Stimulated activated naive B cell treated with anti-CD40 and anti-IgM and Interleukin-4, amounts not matched to agents 10 μg/mL and 1 μg/mL and 100 μg/mL, for 72 hours (primary cell): Measurements from ENCODE around the gene ZNF451.

Experiments used
- ATAC-seq, 2 donors: fragments of 150-1000 bp; cut with Tn5 transposase; replicated peaks; 2 replicates each; pipeline ENCODE4 v1.10.0; 2021; ENCODE audit warnings: moderate library complexity in 1 of 2
- DNase-seq: peaks from one replicate; pipeline ENCODE4 v3.0.0; 2021
- H3K27ac Mint-ChIP-seq: one replicate; pipeline ENCODE4 v1.8.0; 2022; ENCODE audit warnings: mild to moderate bottlenecking, mixed read lengths
- H3K27me3 Mint-ChIP-seq, 2 donors: one replicate each; pipeline ENCODE4 v1.8.0; 2022; ENCODE audit warnings: mixed read lengths in 2 of 2
- H3K36me3 Mint-ChIP-seq, 2 donors: one replicate each; pipeline ENCODE4 v1.8.0; 2022; ENCODE audit warnings: mixed read lengths in 2 of 2, mild to moderate bottlenecking in 1 of 2
- H3K4me1 Mint-ChIP-seq, 2 donors: one replicate each; pipeline ENCODE4 v1.8.0; 2022; ENCODE audit warnings: mixed read lengths in 2 of 2, mild to moderate bottlenecking in 1 of 2
- H3K4me3 Mint-ChIP-seq, 2 donors: one replicate each; pipeline ENCODE4 v1.8.0; 2022; ENCODE audit warnings: mild to moderate bottlenecking in 2 of 2, mixed read lengths in 2 of 2, moderate library complexity in 1 of 2
- H3K9me3 Mint-ChIP-seq, 2 donors: one replicate each; pipeline ENCODE4 v1.8.0; 2022; ENCODE audit warnings: mixed read lengths in 2 of 2, mild to moderate bottlenecking in 1 of 2

ZNF451 gene

DNA sequence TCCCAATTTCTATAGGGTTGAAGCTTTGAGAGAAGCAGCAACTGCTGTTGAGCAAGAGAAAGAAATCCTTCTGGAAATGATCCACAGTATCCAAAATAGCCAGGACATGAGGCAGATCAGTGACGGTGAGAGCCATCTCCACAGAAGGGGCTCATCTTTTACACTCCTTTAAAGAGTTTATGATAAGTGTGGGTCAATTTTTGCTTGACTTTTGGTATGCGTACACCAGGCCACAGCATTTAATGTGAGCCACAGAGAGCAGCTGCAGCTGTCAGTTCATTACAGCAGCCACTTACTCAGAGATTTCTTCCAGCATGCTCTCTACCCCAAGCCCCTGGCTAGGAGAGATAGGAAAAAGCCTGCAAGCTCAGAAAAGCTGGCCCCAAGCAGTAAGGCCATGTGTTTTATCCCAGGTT is 92.0 kb downstream of the ZNF451 start:
- no peak overlapping the region for H3K27ac Mint-ChIP-seq
- DNase-seq (no peak), ATAC-seq (no peak)
- H3K9me3 Mint-ChIP-seq: no peaks in the 10 kb centered on the region
- H3K36me3 Mint-ChIP-seq: peaks cover 10 to 25% of the 10 kb centered on the region in 2 donors
- no peaks in the 10 kb centered on the region for H3K4me1 Mint-ChIP-seq
- H3K27me3 Mint-ChIP-seq: no peaks in the 10 kb centered on the region
- no peak overlapping the region for H3K4me3 Mint-ChIP-seq

- no peak overlapping the region for H3K4me3 Mint-ChIP-seq
- DNase-seq (no peak), ATAC-seq (no peak)
- no peak overlapping the region for H3K27ac Mint-ChIP-seq
- H3K4me1 Mint-ChIP-seq: no peaks in the 10 kb centered on the region
- no peaks in the 10 kb centered on the region for H3K27me3 Mint-ChIP-seq
- H3K9me3 Mint-ChIP-seq: no peaks in the 10 kb centered on the region
- H3K36me3 Mint-ChIP-seq: peaks cover 11 to 25% of the 10 kb centered on the region in 2 donors
Observed at GRCh38 chr6:57183336-57183735, 93.3 kb downstream of the ZNF451 start.

- Mint-ChIP-seq H3K27ac (no peak overlapping the region), H3K9me3 (no peaks in the 10 kb centered on the region), H3K27me3 (no peaks in the 10 kb centered on the region), H3K4me3 (no peak overlapping the region), H3K4me1 (no peaks in the 10 kb centered on the region), H3K36me3 (peaks cover 9 to 21% of the 10 kb centered on the region in 2 donors)
- ATAC-seq (no peak), DNase-seq (no peak)
Observed at GRCh38 chr6:57190140-57190539, 100.2 kb downstream of the ZNF451 start.

DNA sequence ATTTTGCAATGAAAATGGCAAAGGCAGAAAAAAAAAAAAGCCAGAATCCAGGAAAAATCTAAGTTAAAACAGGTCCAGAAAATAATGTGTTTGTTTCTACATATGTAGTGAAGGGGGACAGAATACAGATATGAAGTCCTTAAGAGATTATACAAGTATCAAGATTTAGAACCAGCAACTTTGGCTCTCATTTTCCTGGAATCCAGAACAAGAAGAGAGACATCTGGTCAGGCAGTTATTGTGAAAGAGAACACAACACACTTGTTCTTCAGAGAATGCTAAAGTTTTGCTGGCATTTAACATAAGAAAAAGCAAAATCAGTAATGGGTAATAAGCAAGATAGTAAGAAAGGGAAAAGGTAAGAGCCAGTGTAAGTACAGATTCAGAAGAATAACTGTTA is 103.2 kb downstream of the ZNF451 start:
- Mint-ChIP-seq H3K4me3 (no peak overlapping the region), H3K27ac (no peak overlapping the region), H3K9me3 (no peaks in the 10 kb centered on the region), H3K4me1 (no peaks in the 10 kb centered on the region), H3K27me3 (no peaks in the 10 kb centered on the region), H3K36me3 (peaks cover 9 to 20% of the 10 kb centered on the region in 2 donors)
- DNase-seq (no peak), ATAC-seq (no peak)

- no peak for ATAC-seq
- H3K4me3 Mint-ChIP-seq: no peak overlapping the region
- H3K9me3 Mint-ChIP-seq: no peaks in the 10 kb centered on the region
- H3K27me3 Mint-ChIP-seq: no peaks in the 10 kb centered on the region
- no peak for DNase-seq
- peaks cover 0 to 3% of the 10 kb centered on the region in 2 donors for H3K4me1 Mint-ChIP-seq
- no peak overlapping the region for H3K27ac Mint-ChIP-seq
- H3K36me3 Mint-ChIP-seq: peaks cover 8 to 19% of the 10 kb centered on the region in 2 donors
Observed at GRCh38 chr6:57195457-57195856, 105.5 kb downstream of the ZNF451 start.

DNA sequence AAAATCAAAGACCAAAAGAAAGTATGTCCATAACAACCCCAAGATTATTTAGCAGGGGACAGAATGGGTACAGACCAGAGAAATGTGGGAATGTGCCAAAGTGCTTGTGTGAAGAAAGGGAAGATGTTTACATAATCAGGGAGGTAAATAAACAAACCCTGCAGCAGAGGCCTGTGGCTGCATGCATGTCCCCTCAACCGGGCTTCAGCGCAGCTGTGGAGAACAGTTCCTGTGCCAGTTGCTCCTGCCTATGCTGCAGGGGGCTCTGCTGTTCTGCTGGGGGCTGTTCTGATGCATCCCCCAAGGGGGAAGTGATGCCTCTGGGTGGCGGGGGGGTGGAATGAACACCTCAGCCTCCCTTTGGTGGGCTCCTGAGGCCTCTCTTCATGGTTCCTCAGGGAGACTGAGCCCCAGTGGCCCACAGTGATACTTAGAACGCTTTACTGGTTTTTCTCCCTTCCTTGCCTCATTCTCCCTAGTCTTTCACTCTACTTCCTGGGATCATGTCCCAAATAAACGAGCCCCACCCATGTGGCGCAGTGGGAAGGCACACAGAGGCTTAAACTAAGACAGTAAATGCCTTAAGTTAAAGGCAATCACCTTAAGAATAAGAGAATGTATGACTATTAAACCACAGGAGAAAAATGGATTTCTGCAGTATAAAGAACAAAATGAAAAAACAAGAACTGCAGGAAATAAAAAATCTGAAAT is 109.1 kb downstream of the ZNF451 start:
- no peak for ATAC-seq
- H3K4me1 Mint-ChIP-seq: peaks cover 0 to 3% of the 10 kb centered on the region in 2 donors
- no peak overlapping the region for H3K27ac Mint-ChIP-seq
- H3K36me3 Mint-ChIP-seq: peaks cover 0 to 3% of the 10 kb centered on the region in 2 donors
- H3K9me3 Mint-ChIP-seq: no peaks in the 10 kb centered on the region
- no peak for DNase-seq
- no peak overlapping the region for H3K4me3 Mint-ChIP-seq
- no peaks in the 10 kb centered on the region for H3K27me3 Mint-ChIP-seq

DNA sequence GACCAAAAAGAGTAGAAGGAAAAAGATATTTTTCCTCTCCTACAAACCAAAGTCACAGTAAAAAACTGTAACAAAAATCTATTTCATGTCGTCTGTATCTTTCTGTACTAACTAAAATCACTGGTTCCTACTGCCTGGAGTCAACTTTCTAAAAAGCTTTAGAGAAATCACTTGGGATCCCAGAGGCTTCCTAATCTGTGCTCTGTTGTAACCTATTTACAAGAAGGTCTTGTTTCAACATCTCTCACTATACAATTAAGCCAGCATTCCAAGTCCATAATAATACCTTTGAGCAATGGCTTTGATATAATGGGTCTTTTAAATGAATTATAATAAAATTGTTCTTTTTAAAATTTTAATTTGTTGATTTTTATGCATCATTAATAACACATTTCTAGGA is 111.7 kb downstream of the ZNF451 start:
- Mint-ChIP-seq H3K27me3 (no peaks in the 10 kb centered on the region), H3K9me3 (no peaks in the 10 kb centered on the region), H3K4me1 (peaks cover 0 to 6% of the 10 kb centered on the region in 2 donors), H3K4me3 (no peak overlapping the region), H3K36me3 (peaks cover 0 to 3% of the 10 kb centered on the region in 2 donors), H3K27ac (no peak overlapping the region)
- no peak for DNase-seq
- no peak for ATAC-seq

GRCh38 chr6:57205550-57206328 is 115.8 kb downstream of the ZNF451 start:
- ATAC-seq (peak in 1 of 2 donors; percentile 38), DNase-seq (no peak)
- H3K4me3 Mint-ChIP-seq: no peak overlapping the region
- no peaks in the 10 kb centered on the region for H3K9me3 Mint-ChIP-seq
- no peak overlapping the region for H3K27ac Mint-ChIP-seq
- no peaks in the 10 kb centered on the region for H3K36me3 Mint-ChIP-seq
- peaks cover 0 to 3% of the 10 kb centered on the region in 2 donors for H3K4me1 Mint-ChIP-seq
- no peaks in the 10 kb centered on the region for H3K27me3 Mint-ChIP-seq

DNA sequence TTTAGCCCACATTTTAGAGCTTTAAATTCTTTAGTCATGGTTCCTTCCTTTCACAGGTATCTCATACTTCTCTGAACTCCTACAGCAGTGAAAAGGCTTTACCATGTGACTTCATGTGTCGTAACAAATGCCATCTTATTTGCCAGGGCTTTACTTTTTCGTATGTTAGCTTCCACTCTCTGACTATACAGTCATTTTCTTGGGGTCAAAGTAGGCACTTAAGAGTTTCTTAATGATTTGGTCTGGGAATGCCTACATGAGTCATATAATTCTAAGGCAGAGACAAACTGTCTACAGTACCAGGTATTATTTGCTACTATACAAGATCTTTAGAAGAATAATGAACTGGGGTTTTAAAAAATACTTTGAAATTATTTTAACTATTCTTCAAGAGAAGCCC is 117.2 kb downstream of the ZNF451 start:
- H3K27me3 Mint-ChIP-seq: no peaks in the 10 kb centered on the region
- peaks cover 0 to 3% of the 10 kb centered on the region in 2 donors for H3K4me1 Mint-ChIP-seq
- no peak overlapping the region for H3K27ac Mint-ChIP-seq
- no peak for DNase-seq
- no peak overlapping the region for H3K4me3 Mint-ChIP-seq
- no peak for ATAC-seq
- H3K9me3 Mint-ChIP-seq: no peaks in the 10 kb centered on the region
- no peaks in the 10 kb centered on the region for H3K36me3 Mint-ChIP-seq

DNA sequence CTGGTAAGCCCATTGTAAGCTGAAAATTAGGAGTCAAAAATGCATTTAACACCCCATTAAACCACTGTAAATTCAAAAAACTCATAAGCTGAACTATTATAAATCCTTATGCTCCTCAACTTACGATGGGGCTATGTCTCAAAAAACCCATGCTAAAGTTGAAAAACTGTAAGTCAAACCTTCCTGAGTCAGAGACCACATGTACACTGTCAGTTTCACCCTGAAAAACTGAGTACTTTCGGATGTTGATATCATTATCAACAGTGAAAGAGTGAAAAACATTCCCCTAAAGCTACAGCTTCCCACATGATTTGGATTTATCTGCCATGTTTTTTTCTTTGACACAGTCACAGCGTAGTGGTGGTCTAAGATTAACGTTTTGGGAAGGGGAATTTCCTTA is 117.9 kb downstream of the ZNF451 start:
- Mint-ChIP-seq H3K4me3 (no peak overlapping the region), H3K27me3 (no peaks in the 10 kb centered on the region), H3K36me3 (no peaks in the 10 kb centered on the region), H3K9me3 (no peaks in the 10 kb centered on the region), H3K27ac (no peak overlapping the region), H3K4me1 (peaks cover 0 to 3% of the 10 kb centered on the region in 2 donors)
- ATAC-seq: no peak
- DNase-seq: no peak

DNA sequence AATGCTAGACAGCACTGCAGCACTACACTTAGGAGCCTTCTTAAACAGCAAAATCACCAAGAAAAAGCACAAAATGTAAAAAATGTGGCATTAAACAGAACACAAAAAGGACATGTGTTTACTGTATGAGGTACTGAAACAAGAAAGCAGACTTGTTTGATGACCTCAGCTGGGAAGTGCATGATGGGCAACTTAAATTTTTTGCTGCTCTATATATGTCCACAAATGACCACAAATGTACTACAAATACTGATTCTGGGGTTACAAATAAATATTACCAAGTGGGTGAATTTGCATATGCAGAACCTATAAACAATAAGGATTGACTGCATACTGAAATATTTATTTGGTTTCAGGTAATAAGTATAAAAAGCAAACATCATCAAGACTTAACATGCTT is 119.0 kb downstream of the ZNF451 start:
- ATAC-seq: no peak

DNA sequence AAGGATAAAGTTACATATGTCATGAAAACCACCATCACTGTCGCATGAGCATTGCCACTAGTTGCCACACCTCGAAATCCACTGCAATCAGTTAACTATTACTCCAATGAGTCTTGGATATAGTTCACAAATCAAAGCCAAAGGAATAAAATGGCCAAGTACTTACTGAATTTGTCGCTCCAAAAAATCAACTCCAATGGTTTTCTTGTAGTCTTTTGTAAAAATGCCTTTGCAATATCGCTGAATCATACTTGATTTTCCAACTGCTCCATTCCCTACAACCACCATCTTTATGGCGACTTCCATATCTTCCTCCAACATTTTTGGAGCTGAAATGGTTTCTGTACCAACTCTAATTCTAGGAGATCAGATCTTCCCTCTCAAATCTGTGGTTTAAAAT is 120.1 kb downstream of the ZNF451 start:
- Mint-ChIP-seq H3K36me3 (no peaks in the 10 kb centered on the region), H3K27ac (no peak overlapping the region), H3K4me3 (no peak overlapping the region), H3K4me1 (peaks cover 0 to 6% of the 10 kb centered on the region in 2 donors), H3K27me3 (no peaks in the 10 kb centered on the region), H3K9me3 (no peaks in the 10 kb centered on the region)
- no peak for DNase-seq
- ATAC-seq: no peak

More for the DNA sequence above, 119.0 kb downstream of the ZNF451 start:
- Mint-ChIP-seq H3K4me3 (no peak overlapping the region), H3K27me3 (no peaks in the 10 kb centered on the region), H3K9me3 (no peaks in the 10 kb centered on the region), H3K36me3 (no peaks in the 10 kb centered on the region), H3K27ac (no peak overlapping the region), H3K4me1 (peaks cover 0 to 3% of the 10 kb centered on the region in 2 donors)
- no peak for DNase-seq

DNA sequence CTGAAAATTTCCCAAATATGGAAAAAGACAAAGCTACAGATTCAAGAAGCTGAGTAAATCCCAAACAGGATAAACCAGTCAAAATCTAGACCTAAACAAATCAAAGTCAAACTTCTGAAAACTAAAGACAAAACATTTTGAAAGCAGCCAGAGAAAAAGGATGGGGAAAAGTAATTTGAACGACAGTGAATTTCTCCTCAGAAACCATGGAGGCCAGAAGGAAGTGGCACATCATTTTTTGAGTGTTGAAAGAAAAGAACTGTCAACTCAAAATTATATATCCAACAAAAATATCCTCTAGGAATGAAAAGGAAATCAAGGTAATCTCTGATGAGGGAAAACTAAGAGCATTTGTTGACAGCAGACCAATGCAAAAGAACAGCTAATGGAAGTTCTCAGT is 125.3 kb downstream of the ZNF451 start:
- Mint-ChIP-seq H3K4me1 (peaks cover 4 to 10% of the 10 kb centered on the region in 2 donors), H3K27me3 (no peaks in the 10 kb centered on the region), H3K4me3 (no peak overlapping the region), H3K9me3 (no peaks in the 10 kb centered on the region), H3K36me3 (no peaks in the 10 kb centered on the region), H3K27ac (no peak overlapping the region)
- ATAC-seq: no peak
- no peak for DNase-seq

GRCh38 chr6:57216235-57217101 is 126.5 kb downstream of the ZNF451 start:
- Mint-ChIP-seq H3K4me1 (peaks cover 8 to 10% of the 10 kb centered on the region in 2 donors), H3K36me3 (no peaks in the 10 kb centered on the region), H3K27me3 (no peaks in the 10 kb centered on the region), H3K9me3 (no peaks in the 10 kb centered on the region), H3K27ac (no peak overlapping the region), H3K4me3 (no peak overlapping the region)
- ATAC-seq: no peak
- no peak for DNase-seq
